ENCODE results near the gene ITPR2.
"Not testable (repeated sequence)": the region's sequence is repeated elsewhere in the genome, so short reads cannot be mapped to it uniquely, and the experiment has no call there.

Gene ITPR2

DNA sequence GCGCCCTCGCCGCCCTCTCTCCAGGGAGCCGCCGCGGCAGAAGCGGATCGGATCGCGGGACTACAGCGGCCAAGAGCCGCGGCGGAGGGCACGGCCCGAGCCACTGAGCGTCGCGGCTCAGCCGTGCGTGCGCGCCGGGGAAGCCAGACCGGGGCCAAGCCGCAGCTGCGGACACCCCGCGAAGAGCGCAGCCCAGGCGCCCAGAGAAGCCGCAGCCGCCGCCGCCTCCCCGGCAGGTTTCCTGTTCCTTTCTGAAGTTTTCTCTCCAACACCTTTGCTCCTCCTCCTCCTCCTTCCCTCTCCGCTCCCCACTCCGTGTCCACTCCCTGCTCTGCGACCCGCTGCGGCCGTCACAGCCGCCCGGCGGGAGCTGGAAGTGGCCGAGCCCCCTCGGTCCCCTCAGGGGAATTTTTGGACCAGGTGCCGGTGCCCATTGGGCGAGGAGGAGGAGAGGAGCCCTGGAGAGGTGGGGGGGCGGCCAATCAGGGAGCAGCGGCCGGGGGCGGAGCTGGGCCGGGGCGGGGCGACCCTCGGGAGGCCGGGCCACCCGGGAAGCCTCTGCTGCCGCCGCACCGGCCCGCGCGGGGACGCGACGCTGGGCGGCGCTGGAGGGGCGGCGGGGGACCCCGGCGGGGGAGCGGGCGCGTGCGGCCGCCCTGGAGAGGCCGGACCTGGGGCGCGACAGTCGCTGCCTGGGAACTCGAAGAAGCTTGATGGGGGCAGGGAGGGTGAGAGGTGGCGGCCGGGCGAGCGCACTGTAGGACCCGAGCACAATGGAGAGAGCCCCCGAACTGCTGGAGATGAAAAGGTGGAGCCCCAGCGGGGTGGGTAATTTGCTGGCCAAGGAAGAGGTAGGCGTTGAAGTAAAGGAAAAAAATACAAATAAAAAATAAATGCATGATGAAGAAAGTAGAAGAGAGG lies at the start of gene ITPR2:
TSS of gene ITPR2 (minus strand) at position 373 of the 921 bp plus-strand sequence. CDS start 413 bp downstream, outside the sequence.
- DNase-seq: peak; percentile 94

DNA sequence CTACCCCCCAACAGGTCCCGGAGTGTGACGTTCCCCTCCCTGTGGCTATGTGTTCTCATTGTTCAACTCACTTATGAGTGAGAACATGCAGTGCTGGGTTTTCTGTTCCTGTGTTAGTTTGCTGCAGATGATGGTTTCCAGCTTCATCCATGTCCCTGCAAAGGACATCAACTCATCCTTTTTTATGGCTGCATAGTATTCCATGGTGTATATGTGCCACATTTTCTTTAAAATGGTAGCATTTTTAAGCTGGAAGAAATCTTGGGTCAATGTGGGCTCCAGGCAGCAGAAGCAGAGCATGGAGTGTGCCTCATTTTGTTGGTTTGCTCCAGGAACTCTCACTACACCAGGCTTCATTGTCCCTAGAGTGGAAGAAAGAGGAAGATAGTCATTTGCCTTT lies 47.6 kb upstream of the ITPR2 start:
- no peak for DNase-seq

DNA sequence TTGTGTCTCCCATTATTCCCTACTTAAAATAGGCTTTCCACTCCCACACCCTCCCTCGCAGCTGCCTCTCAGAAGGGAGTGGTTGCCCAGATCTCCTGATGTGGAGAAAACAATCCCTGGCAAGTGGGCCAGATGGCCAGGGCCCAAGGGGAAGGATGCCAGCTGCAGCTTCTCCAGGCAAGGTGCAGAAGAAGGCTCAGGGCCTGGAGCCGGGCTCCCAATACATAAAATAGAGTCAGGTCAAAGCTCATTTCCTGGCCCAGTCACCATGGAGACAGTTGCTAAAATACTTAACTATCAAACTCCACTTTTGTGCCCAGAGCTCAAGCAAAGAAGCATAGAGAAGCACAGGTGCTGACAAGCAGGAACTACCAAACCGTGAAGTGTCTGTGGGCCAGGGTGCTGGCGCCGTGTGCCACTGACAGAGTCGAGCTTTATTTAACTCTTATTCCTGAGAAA lies 45.7 kb upstream of the ITPR2 start:
- DNase-seq: no peak

DNA sequence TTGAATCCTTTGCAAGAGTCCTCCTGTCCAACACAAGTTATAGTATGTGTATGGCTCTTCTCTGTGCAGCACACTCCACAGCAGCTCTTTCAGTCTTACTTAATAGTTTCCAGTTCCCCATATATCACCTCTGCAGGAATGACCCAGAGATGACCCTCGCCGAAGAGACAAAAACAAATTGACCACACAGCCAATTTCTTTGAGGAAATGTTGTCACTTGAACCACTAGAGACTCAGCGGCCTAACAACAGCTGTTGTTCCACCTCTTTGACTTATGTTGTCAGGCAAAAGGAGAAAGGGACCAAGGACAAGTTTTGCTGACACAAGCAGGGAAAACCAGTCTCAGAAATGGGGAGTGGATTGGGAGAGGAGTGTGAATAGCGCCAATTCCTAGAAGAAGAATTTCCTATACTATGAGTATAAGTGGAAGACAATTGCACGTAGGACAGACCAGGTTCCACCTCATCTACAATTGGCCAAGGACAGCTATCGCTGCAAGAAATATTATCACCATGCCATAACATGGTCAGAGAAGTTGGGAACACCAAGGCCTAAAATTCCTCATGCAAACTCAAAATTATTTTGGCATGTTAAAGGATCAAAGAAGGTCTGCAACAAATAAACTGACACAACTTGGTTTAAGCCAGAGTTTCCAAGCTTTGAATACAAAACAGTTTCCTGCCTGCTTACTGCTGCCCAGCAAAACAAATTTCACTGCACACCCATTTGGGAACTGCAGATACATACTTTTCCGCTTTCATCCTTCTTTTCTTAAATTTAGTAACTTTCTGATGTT lies 41.7 kb upstream of the ITPR2 start:
- DNase-seq: no peak

DNA sequence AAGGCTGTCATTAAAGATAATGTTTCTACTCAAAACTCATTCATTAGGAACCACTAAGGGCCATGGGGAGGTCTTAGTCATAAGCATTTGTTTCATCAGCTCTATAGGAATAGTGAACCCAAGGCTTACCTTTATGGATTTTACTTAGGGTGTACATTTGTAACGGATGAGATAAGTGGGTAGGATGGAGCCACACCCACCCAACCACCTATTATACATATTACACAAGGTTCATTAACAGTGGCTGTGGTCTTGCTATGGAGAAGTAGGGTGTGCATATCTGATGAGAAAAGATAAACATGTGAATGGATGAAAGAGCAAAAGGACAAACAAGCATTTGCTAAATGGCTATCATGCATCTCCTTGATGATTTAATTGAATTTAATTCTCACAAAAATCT lies 39.6 kb upstream of the ITPR2 start:
- no peak for DNase-seq

DNA sequence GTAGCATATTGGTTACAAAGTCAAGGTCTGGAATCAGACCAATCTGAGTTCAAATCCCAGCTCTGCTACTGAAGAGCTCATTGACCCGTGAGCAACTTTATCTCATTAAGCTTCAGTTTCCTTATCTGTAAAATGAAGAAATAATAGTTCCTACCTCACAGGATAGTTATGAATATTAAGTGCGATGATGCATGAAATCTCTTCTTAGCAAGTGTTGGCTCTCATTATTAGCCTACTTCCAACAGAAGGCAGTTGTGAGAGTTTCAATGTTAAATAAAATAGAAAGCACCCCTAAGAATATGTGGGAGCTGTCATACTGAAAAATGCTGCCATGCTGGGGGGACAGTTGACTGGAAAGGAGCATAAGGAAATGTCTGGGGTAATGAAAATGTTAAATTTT lies 39.0 kb upstream of the ITPR2 start:
- DNase-seq: no peak

DNA sequence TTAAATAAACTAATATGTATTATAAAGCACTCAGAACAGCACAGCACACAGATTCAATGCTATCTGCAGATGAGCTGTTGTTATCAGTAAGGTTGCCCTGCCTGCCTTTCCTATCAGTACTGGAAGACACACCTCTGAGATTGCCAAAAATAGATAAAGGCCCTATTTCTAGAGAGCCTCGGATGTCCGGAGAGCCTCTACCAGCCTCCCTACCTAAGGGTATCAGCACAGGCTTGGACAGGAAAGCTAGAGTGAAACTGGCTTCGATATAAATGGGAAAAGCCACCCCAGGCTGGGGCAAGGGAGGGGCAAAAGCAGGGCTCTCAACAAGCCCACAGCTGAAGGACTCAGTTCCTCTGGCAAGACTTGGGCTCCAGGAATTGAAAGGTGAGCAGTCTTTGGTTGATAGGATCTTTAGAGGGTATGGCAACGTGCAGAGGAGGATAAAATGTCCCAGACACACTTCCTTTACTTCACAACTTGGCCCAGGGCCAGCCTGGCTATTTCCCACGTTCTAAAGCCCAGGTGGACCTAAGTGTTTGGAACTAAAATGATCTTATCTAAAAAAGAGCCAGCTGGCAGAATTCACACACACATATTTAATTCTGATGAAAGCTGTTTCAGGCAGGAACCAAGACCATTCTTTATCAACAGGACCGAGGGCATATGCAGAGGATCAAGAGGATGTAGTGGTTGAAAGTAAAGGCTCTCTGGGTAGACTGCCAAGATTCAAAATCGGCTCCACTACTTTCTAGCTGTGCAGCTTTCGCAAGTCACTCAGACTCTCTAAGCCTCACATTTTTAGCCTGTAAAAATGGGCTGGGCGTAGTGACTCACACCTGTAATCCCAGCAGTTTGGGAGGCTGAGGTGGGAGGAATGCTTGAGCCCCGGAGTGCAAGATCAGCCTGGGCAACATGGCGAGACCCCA lies 37.8 kb upstream of the ITPR2 start:
- DNase-seq: no peak

DNA sequence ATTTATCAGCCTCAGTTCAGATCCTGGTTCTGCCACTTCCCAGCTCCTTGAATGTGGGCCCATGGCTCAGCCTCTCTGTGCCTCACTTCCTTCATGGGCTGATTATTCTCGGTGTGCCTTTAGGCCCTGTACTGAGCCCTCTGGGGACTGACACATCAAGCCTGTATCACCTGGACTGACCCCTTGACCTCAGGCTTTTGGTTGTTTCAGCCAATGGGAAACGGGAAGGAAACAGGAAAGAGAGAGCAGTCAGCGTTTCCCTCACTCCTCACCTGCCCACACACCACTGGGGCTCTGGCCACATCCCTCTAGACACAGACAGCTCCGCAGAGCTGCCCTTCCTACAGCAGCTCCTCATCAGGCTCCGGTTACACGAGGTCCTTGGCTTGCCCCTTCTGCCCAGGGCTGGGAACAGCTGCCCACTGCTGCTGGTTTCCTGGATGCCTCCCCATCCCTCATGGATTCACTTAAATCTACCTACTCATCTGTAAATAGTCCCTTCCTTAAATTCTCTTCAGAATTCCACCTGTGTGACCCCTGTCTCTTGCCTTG lies 37.0 kb upstream of the ITPR2 start:
- DNase-seq: no peak

DNA sequence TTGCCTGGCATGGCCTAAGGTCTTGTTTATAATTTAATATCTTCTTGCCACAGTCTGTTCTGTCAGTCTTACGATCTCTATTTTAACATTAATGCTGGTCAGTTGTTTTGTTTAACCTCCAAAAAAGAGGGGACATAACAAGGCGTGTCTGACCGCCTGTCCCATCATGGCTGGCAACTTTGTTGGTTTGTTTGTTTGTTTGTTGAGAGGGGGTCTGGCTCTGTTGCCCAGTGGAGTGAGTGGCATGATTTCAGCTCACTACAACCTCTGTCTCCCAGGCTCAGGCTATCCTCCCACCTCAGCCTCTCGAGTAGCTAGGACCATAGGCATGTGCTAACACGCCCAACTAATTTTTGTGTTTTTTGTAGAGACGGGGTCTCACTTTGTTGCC lies 36.1 kb upstream of the ITPR2 start:
- DNase-seq: no peak

DNA sequence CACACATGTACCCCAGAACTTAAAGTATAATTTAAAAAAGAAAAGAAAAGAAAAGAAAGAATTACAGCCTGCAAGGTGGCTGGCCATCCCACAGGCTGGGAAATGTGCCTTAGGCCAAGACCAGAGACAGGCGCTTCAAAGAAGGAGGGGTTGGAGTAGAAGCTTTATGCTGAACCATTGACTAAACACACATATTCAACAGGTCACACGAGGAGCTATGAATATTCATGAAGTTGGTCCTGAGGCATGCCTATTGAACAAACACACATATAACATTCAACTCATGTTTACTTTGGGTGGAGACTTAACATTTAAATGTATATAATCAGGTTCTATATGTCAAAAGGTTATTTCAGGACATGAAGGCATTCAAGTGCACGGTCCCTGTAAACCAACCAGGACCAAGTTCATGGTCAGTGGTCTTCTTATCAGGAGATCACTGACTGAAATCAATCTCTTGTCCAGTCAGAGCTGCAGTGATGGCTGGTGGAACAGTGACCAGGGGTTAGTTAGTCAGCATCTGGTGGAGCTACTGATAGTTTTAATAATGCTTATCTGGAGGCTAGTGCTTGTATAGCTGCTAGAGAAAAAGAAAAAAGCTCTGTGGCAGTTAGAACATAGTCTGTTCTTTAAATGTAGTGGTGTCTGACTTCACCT lies 35.6 kb upstream of the ITPR2 start:
- no peak for DNase-seq

DNA sequence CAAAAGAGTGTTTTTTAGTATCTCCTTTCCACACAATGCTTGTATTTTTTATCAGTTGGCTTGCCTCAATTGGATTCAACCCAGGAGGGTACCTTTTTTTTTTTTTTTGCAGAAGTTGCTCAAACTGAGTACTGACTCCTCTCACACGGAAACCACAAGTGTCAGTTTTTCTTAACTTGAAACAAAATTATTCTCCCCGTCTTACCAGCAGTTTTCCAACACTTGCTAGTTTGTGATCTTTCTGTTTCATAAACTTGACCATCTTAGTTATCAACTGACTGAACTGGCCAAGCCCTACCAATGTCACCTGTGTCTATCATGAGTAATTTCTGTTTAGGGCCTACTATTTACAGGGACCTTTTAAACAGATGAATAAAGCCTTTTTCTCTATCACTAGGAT lies 34.1 kb upstream of the ITPR2 start:
- no peak for DNase-seq

DNA sequence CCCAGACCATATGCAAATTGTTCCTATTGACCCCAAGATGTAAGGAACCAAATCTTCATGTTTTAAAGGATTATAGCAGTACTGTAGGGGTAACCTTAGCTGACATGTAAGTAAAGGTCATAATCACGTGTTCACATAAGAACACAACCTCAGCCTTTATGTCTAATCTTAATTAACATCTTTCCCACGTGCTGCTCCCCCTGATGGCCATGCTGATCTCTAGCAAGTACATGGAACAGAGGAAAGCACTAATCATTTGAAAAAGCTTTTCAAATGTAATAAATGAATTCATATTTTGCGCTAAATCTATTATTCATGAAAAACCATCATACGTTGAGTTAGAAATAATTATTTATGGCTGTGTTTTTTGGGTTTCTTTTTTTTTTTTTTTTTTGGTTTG lies 30.5 kb upstream of the ITPR2 start:
- DNase-seq: no peak

DNA sequence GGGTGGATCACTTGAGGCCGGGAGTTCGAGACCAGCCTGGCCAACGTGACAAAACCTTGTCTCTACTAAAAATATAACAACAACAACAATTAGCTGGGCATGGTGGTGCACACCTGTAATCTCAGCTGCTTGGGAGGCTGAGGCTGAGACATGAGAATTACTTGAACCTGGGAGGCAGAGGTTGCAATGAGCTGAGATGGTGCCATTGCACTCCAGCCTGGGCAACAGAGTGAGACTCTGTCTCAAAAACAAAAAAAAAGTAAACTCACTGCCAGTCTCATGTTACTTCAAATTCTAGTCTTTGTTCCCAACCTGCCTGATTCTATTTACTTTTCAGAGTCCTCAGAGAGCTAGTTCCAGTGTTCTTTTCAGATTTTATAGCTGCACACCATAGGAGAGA lies 29.8 kb upstream of the ITPR2 start:
- not testable (repeated sequence) for DNase-seq

DNA sequence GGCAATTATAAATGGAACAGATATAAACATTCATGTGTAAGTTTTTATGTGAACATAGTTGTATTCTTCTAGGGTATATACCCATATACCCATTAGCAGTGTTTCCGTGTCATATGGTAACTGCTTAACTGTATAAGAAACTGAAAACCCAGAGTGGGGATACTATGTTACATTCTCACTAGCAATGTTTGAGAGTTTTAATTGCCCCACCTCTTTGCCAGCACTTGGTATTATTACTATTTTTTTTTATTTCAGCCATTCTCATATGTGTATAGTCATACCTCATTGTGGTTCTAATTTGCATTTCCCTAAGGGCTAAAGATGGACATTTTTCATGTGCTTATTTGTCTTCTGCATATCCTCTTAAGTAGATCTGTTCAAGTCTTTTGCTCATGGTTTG lies 28.7 kb upstream of the ITPR2 start:
- no peak for DNase-seq

DNA sequence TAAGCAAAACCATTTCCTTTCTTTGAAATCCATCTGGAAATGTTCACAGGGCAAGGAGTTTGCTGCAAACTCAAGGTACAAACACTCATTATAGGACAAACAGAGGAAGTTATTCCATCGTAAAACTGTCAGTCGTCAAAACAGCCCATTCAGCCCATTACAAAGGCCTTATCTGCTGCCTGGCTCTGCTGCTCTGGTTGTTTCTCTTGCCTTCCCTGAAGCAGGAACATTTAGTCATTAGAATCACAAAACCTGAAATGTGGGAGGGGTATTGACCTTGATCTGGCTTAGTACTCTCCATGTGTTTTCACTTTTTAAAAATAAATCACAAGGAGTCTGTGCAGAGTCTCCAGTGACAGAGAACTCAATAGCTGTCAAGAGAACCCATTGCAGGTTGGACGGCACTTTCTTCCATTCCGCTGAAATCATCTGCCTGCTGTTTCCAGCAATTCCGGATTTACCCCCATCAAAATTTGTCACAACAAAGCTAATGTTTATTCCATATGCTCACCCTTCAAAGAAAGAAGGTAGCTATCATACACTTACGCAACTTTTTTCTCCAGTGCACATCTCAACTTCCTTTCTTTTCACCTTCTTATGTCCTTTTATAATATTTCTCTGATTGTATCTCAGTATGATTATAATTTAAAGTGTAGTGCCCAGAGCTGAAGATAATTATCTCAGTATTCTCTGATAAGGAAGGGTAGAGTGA lies 24.6 kb upstream of the ITPR2 start:
- DNase-seq: no peak

DNA sequence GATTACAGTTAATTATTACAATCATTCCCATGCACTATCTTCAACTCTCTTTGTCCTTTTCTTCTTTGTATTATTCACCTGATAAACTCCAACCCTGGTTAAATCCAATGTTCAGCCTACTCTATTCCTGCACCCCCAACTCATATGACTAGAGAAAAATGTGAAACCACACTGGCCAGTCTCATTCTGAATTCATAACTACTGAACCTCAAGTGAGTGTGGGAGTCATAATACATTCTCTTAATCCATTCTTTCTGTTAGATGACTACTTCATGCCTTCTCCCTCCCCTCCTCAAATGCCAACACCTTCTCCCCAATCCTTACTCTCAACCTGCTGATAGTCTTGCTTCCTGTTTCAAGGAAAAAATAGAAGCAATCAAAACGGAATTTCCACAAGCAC lies 22.3 kb upstream of the ITPR2 start:
- DNase-seq: no peak

DNA sequence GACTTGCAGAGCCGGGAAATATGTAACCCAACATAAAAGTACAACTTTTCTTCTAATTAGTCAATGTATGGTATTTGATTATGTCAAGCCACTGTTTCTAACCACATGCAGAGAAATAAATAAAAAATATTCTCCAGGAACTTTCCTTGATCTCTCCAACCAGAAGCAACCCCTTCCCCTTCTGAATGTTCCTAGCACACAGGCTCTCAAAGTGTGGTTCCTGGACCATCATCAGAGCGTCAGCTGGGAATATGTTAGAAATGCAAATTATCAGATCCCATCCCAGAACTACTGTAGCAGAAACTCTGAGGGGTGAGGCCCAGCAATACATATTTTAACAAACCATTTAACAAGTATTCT lies 21.0 kb upstream of the ITPR2 start:
- no peak for DNase-seq

DNA sequence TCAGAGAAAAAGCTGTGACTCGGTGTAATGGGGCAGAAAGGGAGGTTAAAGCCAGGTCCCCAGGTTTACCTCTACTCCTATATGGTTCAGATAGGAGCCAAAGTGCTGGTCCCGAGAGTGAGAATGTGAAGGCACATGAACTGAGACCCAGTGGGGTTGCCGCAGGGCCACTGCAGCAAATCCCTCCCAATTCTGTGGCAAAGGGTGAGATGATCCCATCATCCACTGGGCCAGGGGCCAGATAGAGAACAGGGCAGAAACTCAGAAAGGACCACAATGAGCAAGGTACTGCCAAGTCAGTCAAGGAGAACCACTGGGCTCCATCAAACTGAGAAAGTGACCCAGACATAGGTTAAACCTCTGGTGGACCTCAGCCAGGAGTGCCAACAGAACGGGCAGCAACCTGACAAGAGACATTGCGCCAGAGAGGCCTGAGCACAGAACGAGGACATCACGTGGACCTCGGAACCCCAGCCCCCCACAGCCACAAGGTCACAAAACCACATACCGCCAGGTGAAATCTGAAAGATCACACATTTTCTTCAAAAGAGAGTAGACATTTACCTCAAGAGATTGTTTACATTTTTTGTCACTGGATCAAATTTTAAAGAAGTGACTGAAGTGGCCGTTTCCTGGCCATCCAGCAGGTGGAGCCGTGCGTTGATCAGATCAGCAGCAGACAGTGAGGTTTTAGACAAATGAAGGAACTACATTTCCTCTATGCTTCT lies 20.5 kb upstream of the ITPR2 start:
- DNase-seq: peak; percentile 70

DNA sequence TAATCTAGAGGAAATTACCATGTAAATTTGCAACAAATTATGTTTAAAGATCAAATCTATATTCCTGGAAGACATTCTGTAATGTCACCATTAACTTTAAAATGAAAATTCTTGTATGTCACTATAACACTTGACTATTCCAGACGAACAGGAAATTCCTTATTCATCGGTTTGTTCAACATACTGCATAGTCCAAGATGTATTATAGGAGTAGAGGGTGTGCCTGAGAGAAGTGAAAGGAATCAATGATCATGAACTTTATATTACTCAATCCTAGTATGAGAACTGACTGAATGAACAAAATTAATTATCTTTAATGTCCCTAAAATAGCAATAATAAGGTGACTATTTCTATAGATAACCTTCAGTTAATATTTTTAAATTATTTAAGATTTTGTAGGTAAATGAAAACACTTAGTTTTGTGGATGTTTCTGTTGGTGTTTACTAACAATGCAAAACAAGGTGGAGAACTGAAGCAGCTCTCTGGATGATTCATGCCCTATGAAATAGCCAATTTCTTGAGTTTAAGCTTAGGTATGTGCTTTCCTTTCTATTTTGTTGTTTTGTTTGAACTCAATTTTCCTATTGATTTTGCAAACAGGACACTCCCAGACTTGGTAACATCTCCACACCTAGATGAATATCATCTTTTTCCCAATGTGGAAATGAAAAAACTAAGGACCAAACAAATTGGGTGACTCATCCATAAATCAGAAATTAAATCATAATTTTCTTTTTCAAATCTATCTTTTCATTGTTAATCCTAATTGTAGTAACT lies 18.2 kb upstream of the ITPR2 start:
- no peak for DNase-seq

Measured in stimulated activated CD4-positive, alpha-beta T cell treated with anti-CD3 and anti-CD28 coated beads, Interleukin-4, amount 100 ng/mL, for 1 hour (primary cell).